ENCODE measurements around the gene PCMT1.
"Not testable (repeated sequence)": the region's sequence is repeated elsewhere in the genome, so short reads cannot be mapped to it uniquely, and the experiment has no call there.

The PCMT1 gene

DNA sequence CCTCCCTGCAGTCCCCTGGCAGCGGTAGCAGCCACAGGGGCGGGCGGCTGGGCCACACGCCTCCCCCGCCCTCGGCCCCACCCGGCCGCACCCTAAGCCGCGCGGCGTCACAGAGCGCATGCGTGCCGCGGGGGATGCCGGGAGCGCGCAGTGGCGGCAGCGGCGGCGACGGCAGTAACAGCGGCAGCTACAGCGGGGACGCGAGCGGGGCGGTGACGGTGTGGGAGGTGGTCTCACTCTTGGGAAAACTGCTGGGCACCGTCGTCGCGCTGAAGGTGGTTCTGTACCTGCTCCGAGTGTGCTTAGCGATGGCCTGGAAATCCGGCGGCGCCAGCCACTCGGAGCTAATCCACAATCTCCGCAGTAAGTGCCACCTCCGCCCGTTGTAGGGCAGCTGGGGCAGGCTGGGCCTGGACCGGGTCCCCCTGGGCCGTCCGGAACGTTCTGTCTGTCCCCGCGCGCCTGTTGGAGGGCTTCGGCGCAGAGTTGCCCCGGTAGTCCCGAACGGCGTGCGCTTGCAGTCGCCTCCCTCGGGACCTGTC lies at the start of gene PCMT1:
TSS of gene PCMT1 (plus strand) at position 148 of the 542 bp plus-strand sequence. CDS start at position 309, 161 bp downstream.
- FAIRE-seq, result peak; percentile 92
- peak; percentile 79 for DNase-seq (ENCODE audit: insufficient read length, low spot score)

DNA sequence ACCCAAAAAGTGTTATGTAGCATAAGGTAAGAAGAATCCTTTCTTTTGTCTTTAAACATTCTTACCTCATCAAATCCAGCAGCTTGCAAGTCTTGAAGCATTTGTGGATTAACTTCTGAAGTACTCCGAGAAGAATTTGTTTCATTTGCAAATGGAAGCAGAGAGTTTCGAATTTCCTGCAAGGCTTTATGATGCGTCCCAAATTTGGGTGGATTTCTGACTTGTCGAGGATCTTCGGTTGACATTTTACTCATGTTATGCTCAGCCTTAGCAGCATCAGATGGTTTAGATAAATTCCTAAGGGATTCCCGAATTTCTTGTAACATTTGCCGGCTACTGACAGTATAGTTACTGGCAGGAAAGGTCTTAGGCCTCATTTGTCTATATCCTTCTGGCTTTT lies 47.8 kb upstream of the PCMT1 start:
- FAIRE-seq, result no peak
- no peak for DNase-seq (ENCODE audit: insufficient read length, low spot score)

DNA sequence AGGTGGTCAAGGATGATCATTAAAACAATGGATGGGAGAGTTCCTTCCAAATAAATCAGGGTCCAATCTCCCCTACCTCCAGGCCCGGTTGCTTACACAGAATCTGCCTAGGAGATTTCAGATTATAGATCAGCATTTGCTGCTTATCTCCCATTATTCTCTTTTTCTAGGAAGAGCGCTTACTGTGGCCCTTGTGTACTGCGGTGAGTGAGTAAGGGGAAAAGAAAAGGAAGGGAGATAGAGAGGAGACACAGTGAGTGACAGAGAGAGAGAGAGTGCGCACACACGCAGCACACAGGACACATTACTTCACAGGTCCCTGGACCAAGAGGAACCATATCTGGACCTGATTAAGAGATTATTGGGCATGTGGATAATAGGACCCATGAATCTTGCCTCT lies 37.8 kb upstream of the PCMT1 start:
- no peak for FAIRE-seq
- no peak for DNase-seq (ENCODE audit: insufficient read length, low spot score)

DNA sequence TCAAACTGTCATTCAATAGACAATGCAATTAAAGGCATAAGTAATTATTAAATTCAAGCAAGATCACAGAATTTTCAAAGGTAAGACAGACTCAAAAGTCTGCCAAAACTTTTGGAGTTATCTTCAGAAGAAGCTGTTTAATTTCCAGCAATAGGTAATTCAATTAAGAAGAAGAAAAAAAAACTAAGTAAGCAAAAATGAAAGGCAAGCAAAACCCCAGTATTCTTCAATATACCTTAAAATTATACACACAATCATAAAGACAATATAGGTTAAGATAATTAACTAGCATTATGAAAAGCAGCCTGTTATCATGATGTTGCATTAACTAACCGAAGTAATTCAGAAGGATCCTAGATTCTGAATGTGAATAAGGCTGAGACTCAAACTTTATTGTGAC lies 35.1 kb upstream of the PCMT1 start:
- FAIRE-seq, result no peak
- DNase-seq (ENCODE audit: insufficient read length, low spot score), result no peak

DNA sequence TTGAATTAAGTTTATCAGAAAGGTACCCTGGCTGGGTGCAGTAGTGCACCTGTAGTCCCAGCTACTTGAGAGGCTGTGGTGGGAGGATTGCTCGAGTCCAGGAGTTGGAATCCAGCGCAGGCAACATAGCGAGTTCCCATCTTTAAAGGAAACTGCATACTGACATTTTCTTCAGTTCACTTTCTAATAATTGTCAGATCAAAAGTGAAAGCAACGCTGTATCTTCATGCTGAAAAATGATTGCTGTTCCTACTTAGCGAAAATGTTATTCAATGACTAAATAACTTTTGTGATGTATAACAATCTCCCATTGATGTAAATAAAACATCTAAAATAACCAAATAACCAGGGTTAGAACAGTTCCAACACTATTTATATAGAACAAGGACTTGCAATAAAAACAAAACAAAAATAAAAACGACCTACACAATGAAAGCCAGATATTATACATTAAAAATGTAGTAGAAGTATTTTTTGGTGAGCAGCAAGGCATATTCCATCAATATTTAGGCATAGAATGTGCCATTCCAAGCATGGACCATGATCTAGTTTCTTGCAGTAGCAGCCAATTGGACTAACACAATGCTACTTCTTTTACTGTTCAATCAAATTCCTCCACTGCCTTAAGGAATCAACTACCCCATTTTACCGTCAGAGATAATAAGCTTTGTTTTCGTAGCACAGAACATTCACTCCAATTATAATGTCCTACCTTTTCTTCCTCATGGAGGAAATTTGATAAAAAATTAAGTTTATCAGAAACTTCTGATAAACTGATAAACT lies 33.2 kb upstream of the PCMT1 start:
- peak; percentile 10 for DNase-seq (ENCODE audit: insufficient read length, low spot score)
- FAIRE-seq, result no peak

DNA sequence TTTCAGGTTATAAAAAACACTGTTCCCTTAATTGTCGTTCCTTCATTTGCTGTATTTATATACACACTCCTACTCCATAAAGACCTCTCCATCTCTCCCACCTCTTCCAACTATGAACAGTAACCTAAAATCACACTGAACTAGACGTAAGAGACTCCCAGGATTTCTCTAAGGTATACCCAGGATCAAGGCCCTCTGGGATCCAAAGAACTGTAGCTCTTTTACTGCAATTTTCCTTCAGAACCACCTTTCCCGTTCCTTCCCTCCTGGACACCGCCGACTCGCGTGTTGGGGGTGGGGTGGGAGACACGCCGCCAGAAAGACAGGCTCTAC lies 32.3 kb upstream of the PCMT1 start:
- FAIRE-seq, result no peak

DNA sequence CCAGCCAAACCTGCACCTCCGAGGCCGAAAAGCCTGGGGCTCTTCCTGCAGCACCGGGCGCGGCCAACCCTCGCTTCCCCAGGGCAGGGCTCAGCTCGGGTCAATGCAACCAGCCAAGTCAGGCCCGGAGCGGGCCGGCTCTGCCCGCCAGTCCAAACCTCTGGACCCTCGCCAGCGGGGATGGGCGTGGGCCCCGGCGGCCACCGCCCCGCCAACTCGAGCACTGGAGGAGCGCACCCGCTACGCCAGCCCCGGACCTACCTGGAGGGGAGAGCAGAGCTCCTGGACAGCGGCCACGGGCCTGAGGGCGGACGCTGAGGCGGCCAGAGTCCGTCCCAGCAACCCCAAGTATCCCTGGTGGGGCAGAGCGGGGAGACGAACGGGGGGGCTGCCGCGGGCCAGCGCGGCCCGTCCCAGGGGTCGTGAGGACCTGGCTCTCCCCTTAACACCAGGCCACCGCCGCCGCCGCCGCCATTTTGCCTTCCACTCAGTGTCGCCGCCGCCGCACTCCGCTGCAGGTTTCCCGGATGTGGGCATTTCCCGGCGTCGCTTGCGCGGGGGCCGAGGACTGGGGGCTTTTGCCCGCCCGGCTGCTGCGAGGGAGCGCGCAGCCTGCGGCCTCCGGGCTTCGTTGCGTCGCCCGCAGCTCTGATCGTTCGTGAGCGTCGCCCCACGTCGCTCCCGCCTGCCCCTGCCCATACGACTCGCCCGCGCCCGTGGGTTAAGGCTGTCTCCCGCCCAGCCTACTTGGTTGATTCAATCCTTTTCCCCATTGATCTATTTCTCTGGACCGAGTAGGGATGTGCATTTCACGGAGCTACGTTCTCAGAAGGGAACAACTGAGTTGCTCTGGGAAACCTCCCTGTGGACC lies 31.7 kb upstream of the PCMT1 start, which contains the start of gene LATS1:
TSS of gene LATS1 (minus strand) at position 514 of the 871 bp plus-strand sequence. CDS start 15,975 bp downstream, outside the sequence.
- FAIRE-seq, result no peak
- DNase-seq (ENCODE audit: insufficient read length, low spot score), result peak; percentile 79

More for the DNA sequence above, 32.3 kb upstream of the PCMT1 start:
- DNase-seq (ENCODE audit: insufficient read length, low spot score), result no peak

DNA sequence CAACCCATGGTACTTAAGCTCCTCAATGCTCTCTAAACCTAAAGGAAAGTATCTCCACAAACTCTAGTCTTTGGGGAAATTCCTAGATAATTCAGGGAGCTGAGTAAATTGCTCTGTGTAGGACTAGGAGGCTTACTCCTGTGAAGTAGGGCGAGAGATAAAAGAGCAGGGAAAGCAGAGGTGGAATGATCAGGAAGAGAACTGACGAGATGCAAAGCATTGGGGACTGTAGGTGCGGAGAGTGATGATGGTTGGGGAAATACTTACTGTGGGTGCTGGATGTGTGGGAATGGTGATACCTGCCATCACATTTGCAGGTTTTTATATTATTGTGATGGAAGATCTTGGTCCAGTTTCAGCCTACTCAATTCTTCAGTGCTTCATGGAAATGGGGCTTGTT lies 30.0 kb upstream of the PCMT1 start:
- no peak for FAIRE-seq

DNA sequence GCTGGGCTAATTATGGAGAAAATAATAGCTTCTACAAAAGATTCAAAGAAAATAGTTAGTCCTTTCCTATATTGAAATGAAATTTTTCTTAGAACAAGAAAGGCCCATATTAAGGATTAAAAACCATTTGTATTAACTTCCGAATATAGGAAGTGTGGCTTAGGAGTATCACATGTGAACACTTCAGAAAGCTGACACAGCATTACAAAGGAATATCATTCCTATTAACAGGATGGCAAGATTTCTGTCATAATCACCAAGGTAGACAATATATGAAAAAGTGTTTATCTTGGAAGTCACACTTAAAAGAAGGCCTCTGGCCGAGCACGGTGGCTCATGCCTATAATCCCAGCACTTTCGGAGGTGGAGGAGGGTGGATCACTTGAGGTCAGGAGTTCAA lies 26.3 kb upstream of the PCMT1 start:
- no peak for DNase-seq (ENCODE audit: insufficient read length, low spot score)

More for the DNA sequence above, 30.0 kb upstream of the PCMT1 start:
- DNase-seq (ENCODE audit: insufficient read length, low spot score), result no peak

DNA sequence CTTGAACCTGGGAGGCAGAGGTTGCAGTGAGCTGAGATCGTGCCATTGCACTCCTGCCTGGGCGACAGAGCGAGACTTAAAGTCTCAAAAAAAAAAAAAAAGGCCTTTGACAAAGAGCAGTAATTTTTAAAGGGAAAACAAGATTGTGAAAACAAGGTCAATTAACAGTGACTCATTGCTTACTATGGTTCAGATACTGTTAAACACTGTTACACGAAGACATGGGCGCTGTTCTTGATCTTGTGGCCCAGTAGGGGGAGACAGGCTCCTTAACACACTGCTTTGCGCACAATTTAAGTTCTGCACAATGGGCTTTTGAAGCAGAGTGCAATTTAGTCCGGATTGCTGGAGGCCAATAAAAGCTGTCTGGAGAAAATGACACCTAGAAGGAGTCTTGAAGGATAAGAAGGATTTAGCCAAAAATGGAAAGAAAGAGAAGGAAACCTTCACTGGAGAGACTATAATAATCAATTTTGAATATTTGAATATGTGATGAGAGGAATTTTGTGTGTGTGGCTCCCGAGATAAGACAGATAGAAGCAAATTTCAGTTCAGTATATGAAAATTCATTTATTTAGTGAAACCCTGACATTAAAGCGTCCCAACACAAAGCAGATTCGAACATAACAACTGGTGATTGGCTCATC lies 25.6 kb upstream of the PCMT1 start:
- DNase-seq (ENCODE audit: insufficient read length, low spot score) (peak; percentile 42), FAIRE-seq (no peak)

More for the DNA sequence above, 26.3 kb upstream of the PCMT1 start:
- no peak for FAIRE-seq

DNA sequence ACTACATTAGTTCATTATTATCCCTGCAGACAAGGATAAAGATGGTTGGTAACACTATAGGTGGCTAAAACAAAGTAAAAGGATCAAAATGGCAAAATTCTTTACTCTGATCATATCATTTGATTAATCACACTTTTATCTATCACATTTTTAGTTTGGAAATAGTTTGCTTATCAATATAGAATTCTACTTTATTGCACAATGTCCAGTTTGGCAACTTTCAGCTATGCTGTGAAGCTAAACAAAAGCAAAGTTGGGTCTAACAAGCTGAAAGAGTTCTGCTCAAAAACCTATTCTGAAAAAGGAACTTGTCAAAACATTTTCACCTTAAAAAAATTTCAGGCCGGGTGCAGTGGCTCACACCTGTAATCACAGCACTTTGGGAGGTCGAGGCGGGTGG lies 23.8 kb upstream of the PCMT1 start:
- FAIRE-seq, result no peak
- no peak for DNase-seq (ENCODE audit: insufficient read length, low spot score)

DNA sequence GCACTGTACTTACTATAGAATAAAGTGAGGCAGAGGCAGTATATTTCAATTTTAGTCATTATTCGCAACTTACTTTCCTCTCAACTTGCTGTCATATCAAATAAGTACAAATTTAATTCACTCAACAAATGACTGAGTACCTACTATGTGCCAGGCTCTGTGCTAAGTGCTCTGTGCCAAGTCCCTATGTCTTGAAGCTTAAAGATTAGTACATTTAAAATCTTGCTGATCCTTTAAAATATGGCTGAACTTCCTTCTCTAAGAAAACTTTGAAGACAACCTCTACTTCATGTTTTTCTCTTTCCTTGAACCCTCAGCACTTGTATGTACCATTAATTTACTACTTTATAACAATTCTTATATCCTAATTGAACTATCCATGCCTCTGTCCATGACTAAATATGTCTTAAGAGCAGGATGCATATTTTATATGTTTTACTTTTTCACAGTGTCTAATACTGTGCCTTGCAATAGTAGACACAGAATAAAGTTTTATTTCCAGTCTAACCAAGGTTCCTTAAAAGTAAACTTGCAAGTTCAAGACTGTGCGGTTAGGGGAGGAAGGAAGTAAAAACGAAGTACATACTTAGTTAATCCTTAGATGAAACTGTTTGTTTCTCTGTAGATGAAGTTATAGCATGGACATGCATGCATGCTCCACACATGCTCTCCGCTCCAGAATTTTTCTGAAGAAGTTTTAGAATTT lies 21.6 kb upstream of the PCMT1 start:
- FAIRE-seq (no peak), DNase-seq (ENCODE audit: insufficient read length, low spot score) (no peak)

DNA sequence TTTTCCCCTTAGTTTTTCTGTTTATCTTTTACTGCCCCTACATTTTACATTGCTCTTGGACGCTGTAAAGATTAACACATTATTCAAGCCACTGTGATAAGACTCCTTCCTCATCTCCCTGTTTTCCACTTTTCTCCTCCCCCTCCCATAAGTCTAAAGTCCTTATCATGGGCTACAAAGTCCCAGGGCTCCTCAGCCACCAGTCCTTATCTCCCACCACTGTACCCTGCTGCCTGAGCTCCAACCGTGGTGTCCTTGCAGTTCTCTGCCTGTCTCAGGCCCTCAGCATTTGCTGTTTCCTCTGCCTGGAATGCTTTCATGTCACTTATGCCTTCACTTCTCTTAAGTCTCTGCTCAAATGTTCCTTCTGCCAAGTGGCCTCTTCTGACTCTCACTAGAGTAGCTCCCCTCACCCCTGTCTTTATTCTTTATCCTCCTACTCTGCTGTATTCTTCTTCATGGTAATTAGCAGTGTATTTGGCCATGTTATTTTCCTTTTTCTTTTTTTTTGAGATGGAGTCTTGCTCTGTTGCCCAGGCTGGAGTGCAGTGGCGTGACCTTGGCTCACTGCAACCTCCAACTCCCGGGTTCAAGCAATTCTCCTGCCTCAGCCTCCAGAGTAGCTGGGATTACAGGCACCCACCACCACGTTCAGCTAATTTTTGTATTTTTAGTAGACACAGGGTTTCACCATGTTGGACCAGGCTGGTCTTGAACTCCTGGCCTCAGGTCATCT lies 20.9 kb upstream of the PCMT1 start:
- FAIRE-seq, result no peak
- no peak for DNase-seq (ENCODE audit: insufficient read length, low spot score)

DNA sequence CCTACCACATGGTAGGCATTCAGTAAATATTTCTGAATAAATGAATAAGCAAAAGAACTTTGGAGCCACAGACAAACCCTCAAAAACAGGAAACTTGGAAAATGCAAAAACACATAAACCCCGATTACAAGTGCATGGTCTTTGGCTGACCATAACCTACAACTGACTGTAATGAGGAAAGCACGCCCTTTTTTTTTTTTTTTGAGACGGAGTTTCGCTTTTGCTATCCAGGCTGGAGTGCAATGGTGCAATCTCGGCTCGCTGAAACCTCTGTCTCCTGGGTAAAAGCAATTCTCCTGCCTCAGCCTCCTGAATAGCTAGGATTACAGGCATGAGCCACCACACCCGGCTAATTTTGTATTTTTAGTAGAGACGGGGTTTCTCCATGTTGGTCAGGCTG lies 19.7 kb upstream of the PCMT1 start:
- DNase-seq (ENCODE audit: insufficient read length, low spot score) (no peak), FAIRE-seq (no peak)

DNA sequence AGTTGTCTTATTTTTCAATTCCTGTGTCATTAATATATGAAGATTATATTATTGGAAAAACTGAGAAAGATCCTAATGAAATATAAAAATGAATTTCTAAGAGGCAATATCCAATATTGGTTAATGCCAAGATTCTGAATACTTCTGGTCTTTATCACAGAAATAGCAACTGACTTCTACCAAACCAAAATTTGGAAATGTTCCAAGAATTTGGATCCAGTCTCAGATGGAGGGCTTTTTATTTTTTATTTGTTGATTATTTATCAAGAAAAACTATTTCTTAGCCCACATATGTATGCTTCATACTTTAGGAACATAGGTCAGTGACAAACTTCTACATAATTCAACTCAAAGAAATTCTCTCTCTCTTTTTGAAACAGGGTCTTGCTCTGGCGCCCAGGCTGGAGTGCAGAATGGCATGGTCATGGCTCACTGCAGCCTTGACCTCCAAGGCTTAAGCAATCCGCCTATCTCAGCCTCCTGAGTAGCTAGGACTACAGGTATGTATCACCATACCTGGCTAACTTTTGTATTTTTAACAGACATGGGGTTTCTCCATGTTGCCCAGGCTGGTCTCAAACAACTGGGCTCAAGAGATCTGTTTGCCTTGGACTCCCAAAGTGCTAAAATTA lies 16.3 kb upstream of the PCMT1 start:
- no peak for FAIRE-seq
- DNase-seq (ENCODE audit: insufficient read length, low spot score), result no peak

DNA sequence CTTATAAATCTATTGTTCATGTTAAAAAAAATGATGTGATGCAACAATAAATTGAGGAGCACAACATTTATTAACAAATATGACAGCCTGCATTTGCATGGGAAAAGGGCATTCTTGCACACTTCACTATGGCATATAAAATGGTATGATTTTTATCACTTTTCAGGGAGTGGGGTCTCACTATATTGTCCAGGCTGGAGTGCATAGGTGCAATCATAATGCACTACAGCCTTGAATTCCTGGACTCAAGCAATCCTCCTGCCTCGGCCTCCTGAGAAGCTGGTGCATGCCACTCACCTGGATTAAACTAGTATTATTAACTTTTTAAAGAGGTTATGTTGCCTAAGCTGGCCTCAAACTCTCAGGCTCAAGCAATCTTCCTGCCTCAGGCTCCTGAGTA lies 14.6 kb upstream of the PCMT1 start:
- FAIRE-seq (no peak), DNase-seq (ENCODE audit: insufficient read length, low spot score) (no peak)

DNA sequence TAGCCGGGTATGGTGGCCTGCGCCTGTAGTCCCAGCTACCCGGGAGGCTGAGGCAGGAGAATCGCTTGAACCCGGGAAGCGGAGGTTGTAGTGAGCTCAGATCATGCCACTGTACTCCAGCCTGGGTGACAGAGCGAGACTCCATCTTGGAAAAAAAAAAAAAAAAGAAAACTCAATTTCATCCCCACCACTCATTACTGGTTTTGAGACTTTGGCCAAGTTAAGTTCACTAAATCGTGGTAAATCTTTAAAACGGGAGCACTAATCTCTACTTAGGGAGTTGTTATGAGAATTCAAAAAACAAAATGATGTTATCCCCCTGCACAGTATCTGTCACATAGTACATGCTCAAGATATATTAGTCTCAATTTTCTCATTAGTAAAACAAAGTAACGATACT lies 4.3 kb upstream of the PCMT1 start:
- not testable (repeated sequence) for DNase-seq (ENCODE audit: insufficient read length, low spot score); FAIRE-seq

DNA sequence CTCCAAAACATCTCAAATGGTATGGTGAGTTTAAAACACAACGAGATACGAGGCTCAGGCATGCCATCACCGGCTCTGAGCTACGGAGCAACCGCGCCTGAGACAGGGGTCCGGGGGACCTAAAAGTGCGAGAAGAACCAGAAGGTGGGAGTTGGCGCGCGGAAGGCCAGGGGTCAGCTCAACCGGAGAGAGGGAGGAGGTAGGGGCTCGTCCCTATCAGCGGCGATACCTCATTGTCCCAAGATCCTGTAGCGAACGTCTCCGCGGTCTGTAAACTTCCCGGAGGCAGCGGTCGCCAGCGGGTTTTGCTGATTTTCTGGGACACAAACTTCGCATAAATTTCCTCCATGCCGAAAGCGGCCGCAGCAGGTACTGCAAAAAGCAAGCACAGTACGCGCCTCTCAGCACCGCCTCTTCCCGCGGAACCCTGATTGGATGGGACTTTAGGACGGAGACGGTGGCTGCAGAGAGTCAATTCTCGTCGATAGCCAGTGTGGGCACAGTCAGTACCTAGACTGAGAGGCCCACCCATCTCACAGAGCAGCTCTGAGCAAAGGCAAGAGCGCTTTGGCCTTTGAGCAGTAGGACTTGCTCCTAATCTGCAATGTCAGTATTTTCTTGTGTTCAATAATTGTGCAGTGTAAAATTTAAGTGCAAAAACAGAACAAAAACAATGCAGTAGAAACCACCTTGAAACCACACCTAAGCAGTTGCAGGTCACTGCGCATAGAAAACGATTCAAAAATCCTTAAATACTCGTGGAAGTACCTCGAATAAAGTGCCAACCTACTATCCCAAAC lies 3.2 kb upstream of the PCMT1 start, which contains the start of gene NUP43:
TSS of gene NUP43 (minus strand) at position 383 of the 800 bp plus-strand sequence. CDS start at position 349, 34 bp downstream.
- peak; percentile 46 for FAIRE-seq
- DNase-seq (ENCODE audit: insufficient read length, low spot score), result peak; percentile 87
